Tibial nerve (tissue), 4 donors: ENCODE results near the gene ZFYVE19. TPM values are rescaled to one million over a fixed set of nuclear protein-coding genes. Genes with fewer than 3 reads are reported as not detected.

Experiments
- DNase-seq, 2 donors: peaks; one replicate each; pipeline ENCODE4 v3.0.0-alpha.2; 2019; ENCODE audit warnings: low spot score in 2 of 2
- H3K27ac ChIP-seq, 4 donors: fragments of 200-600 bp; sonication (generic) in 3 of 4; one replicate each; pipeline ENCODE4 v1.5.1; 2017 to 2019; ENCODE audit warnings: mild to moderate bottlenecking in 1 of 4
- H3K27me3 ChIP-seq, 2 donors: fragments of 200-600 bp; sonication (generic) in 1 of 2; one replicate each; pipeline versions ENCODE4 v1.5.1 to v1.6.0; 2017 to 2019
- H3K36me3 ChIP-seq, 3 donors: fragments of 200-600 bp; sonication (generic); one replicate each; pipeline ENCODE4 v1.5.1; 2018 to 2019
- H3K4me1 ChIP-seq, 4 donors: fragments of 200-600 bp; sonication (generic) in 3 of 4; one replicate each; pipeline ENCODE4 v1.5.1; 2017 to 2019
- H3K4me3 ChIP-seq, 4 donors: fragments of 200-600 bp; sonication (generic) in 3 of 4; one replicate each; pipeline ENCODE4 v1.5.1; 2017 to 2019; ENCODE audit warnings: mild to moderate bottlenecking in 1 of 4, moderate library complexity in 1 of 4
- H3K9me3 ChIP-seq, 4 donors: fragments of 200-600 bp; sonication (generic) in 3 of 4; one replicate each; pipeline ENCODE4 v1.5.1; 2017 to 2019
- CTCF ChIP-seq, 5 experiments: fragments of 200-600 bp in 3 of 5; fragments of 450-650 bp in 2 of 5; sonication (generic) in 3 of 5; IDR thresholded peaks; one replicate each; pipeline ENCODE4 v1.5.1; 2016 to 2019; ENCODE audit warnings: antibody characterized with exemption in 5 of 5, mild to moderate bottlenecking in 3 of 5, moderate library complexity in 2 of 5
- EP300 ChIP-seq, 2 donors: sonication (generic); formaldehyde crosslinking; IDR thresholded peaks; one replicate each; pipeline ENCODE4 v1.6.1; 2017; ENCODE audit warnings: antibody characterized with exemption in 2 of 2, mild to moderate bottlenecking in 1 of 2
- POLR2A ChIP-seq, 2 donors: fragments of 450-650 bp; IDR thresholded peaks; one replicate each; pipeline ENCODE4 v1.6.1; 2017; ENCODE audit warnings: antibody characterized with exemption in 2 of 2, mild to moderate bottlenecking in 2 of 2, moderate library complexity in 2 of 2
- WGBS, 2 donors: methylation state at CpG; one replicate each; pipeline ENCODE4 v1.1.5; 2018; 5-methylcytosine and 5-hydroxymethylcytosine counted together
- total RNA-seq, 4 donors: library from RNA; depleted of rRNA; stranded (reverse); fragments of >200 nt; gene quantifications; one replicate each; pipeline ENCODE4 v1.1.0, GENCODE V29; 2016

The ZFYVE19 gene
- total RNA-seq, 4 donors from 2014 or later, result 19.0 to 48.5 (median 34.2) TPM

- no peak for DNase-seq
- peaks cover 0 to 26% (median 6%) of the 10 kb centered on the region in 4 donors for H3K4me1 ChIP-seq
- no peaks in the 10 kb centered on the region for H3K9me3 ChIP-seq
- WGBS, 2 donors, result 61 to 71% methylated on average over 5 to 6 of the region's 6 CpGs
- peaks cover 0 to 22% (median 0%) of the 10 kb centered on the region in 3 donors for H3K36me3 ChIP-seq
- no peak overlapping the region for H3K4me3 ChIP-seq
- H3K27me3 ChIP-seq, result no peaks in the 10 kb centered on the region
- TF ChIP-seq EP300 (IDR thresholded peaks at IDR 0.05) (no peak), CTCF (IDR thresholded peaks at IDR 0.05) (no peak), POLR2A (IDR thresholded peaks at IDR 0.05) (no peak)
- H3K27ac ChIP-seq, result peak overlapping the region in 2 of 4 donors; percentile 20 to 62
Observed at GRCh38 chr15:40787991-40788390, 18.9 kb upstream of the ZFYVE19 start.

DNA sequence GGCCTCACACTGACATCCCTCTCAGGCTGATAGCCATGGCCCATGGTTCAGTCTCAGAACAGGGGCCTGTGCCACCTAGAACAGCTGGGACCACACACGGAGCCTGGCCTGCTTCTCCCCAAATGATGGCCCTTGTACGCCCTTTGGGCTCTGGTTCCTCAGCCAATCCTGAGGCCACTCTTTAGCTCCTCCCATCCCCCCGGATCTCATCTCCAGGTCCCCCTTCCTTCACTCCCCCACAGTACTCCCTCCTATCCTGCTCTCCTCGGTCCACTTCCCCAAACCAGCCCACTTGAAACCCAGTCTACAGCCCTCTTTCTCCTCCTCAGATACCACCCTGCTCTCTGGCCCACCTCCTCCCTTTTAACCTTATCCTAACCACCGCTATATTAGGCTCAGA is 17.8 kb upstream of the ZFYVE19 start:
- H3K27me3 ChIP-seq, result no peaks in the 10 kb centered on the region
- no peak for DNase-seq
- WGBS, 2 donors, result 74 to 77% methylated on average over 5 of the region's 5 CpGs
- H3K4me1 ChIP-seq, result peaks cover 0 to 29% (median 6%) of the 10 kb centered on the region in 4 donors
- H3K36me3 ChIP-seq, result peaks cover 0 to 22% (median 0%) of the 10 kb centered on the region in 3 donors
- no peaks in the 10 kb centered on the region for H3K9me3 ChIP-seq
- H3K4me3 ChIP-seq, result no peak overlapping the region
- TF ChIP-seq POLR2A (IDR thresholded peaks at IDR 0.05) (no peak), CTCF (IDR thresholded peaks at IDR 0.05) (no peak), EP300 (IDR thresholded peaks at IDR 0.05) (no peak)
- H3K27ac ChIP-seq, result no peak overlapping the region

DNA sequence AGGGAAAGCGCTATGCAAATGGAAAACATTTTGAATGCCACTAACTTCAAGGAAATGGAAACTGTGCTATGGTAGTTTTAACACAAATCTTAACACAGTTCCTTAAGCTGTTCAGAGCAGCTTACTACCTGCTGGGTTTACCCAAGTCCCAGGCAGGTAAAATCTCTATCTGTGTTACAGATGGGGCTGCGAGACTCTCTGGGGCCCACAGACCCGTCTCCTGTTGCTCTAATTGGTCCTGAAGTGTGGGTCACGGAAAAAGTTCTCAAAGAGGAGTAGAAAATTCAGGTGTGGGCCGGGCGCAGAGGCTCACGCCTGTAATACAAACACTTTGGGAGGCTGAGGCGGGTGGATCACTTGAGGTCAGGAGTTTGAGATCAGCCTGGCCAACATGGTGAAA is 16.9 kb upstream of the ZFYVE19 start:
- Histone ChIP-seq H3K27me3 (no peaks in the 10 kb centered on the region), H3K36me3 (peaks cover 0 to 16% (median 0%) of the 10 kb centered on the region in 3 donors), H3K27ac (no peak overlapping the region), H3K4me1 (peaks cover 0 to 30% (median 6%) of the 10 kb centered on the region in 4 donors), H3K4me3 (no peak overlapping the region), H3K9me3 (no peaks in the 10 kb centered on the region)
- no peak for TF ChIP-seq EP300 (IDR thresholded peaks at IDR 0.05)
- no peak for TF ChIP-seq CTCF (IDR thresholded peaks at IDR 0.05)
- TF ChIP-seq POLR2A (IDR thresholded peaks at IDR 0.05), result no peak
- 93 to 94% methylated on average over 8 of the region's 8 CpGs for WGBS, 2 donors
- DNase-seq, result no peak

GRCh38 chr15:40790718-40791117 is 16.2 kb upstream of the ZFYVE19 start:
- no peak overlapping the region for H3K4me3 ChIP-seq
- DNase-seq, result no peak
- no peak overlapping the region for H3K27ac ChIP-seq
- WGBS, 2 donors, result 84 to 89% methylated on average over 3 of the region's 3 CpGs
- H3K9me3 ChIP-seq, result no peaks in the 10 kb centered on the region
- peaks cover 0 to 36% (median 6%) of the 10 kb centered on the region in 4 donors for H3K4me1 ChIP-seq
- TF ChIP-seq CTCF (IDR thresholded peaks at IDR 0.05), result no peak
- TF ChIP-seq POLR2A (IDR thresholded peaks at IDR 0.05), result no peak
- no peak for TF ChIP-seq EP300 (IDR thresholded peaks at IDR 0.05)
- no peaks in the 10 kb centered on the region for H3K27me3 ChIP-seq
- peaks cover 0 to 16% (median 0%) of the 10 kb centered on the region in 3 donors for H3K36me3 ChIP-seq

GRCh38 chr15:40792394-40792793 is 14.5 kb upstream of the ZFYVE19 start:
- no peaks in the 10 kb centered on the region for H3K9me3 ChIP-seq
- no peak overlapping the region for H3K4me3 ChIP-seq
- TF ChIP-seq EP300 (IDR thresholded peaks at IDR 0.05) (no peak), CTCF (IDR thresholded peaks at IDR 0.05) (no peak), POLR2A (IDR thresholded peaks at IDR 0.05) (no peak)
- 97 to 100% methylated on average over 3 of the region's 3 CpGs for WGBS, 2 donors
- no peak for DNase-seq
- no peak overlapping the region for H3K27ac ChIP-seq
- H3K27me3 ChIP-seq, result no peaks in the 10 kb centered on the region
- peaks cover 0 to 16% (median 0%) of the 10 kb centered on the region in 3 donors for H3K36me3 ChIP-seq
- H3K4me1 ChIP-seq, result peaks cover 0 to 31% (median 3%) of the 10 kb centered on the region in 4 donors
